ENCODE measurements around the gene OR51V1.

DNA sequence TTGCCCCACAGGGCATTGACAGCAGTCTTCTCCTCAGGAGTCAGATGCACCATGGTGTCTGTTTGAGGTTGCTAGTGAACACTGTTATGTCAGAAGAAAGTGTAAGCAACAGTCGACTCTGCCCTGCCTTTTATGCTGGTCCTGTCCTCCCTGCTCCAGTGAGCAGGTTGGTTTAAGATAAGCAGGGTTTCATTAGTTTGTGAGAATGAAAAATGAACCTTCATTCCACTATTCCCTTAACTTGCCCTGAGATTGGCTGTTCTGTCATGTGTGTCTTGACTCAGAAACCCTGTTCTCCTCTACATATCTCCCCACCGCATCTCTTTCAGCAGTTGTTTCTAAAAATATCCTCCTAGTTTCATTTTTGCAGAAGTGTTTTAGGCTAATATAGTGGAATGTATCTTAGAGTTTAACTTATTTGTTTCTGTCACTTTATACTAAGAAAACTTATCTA is 33.9 kb upstream of the OR51V1 start, which contains the start of gene HBD:
- TF ChIP-seq EZH2phosphoT487 (IDR thresholded peaks at IDR 0.05; ENCODE audit: insufficient read depth, low read depth) (no peak), EZH2 (IDR thresholded peaks at IDR 0.05; ENCODE audit: insufficient read depth, poor library complexity, severe bottlenecking) (no peak)

Data from GM23248 (cell line).